Coronary artery (tissue), 2 donors: Measurements from ENCODE around the gene LLGL2.
"Not testable (repeated sequence)": the region's sequence is repeated elsewhere in the genome, so short reads cannot be mapped to it uniquely, and the experiment has no call there.

Source experiments
- DNase-seq: peaks from one replicate; pipeline ENCODE4 v3.0.0-alpha.2; 2017; ENCODE audit warnings: low spot score
- H3K27ac ChIP-seq, 2 donors: fragments of 200-600 bp; sonication (generic); one replicate each; pipeline ENCODE4 v1.5.1; 2016 to 2019
- H3K4me3 ChIP-seq: fragments of 200-600 bp; sonication (generic); 2 replicates; pipeline ENCODE4 v1.5.1; 2016; ENCODE audit warnings: mild to moderate bottlenecking, moderate library complexity
- CTCF ChIP-seq: fragments of 200-600 bp; sonication (generic); IDR thresholded peaks from one replicate; pipeline ENCODE4 v1.5.1; 2019; ENCODE audit warnings: antibody characterized with exemption

LLGL2 gene

GRCh38 chr17:75575197-75575596 lies 49.7 kb downstream of the LLGL2 start:
- Histone ChIP-seq H3K27ac (no peak overlapping the region), H3K4me3 (no peak overlapping the region)
- TF ChIP-seq CTCF: no peak
- no peak for DNase-seq

- no peak overlapping the region for H3K27ac ChIP-seq
- no peak overlapping the region for H3K4me3 ChIP-seq
- DNase-seq: no peak
- no peak for TF ChIP-seq CTCF
Observed at GRCh38 chr17:75575728-75576127, 50.2 kb downstream of the LLGL2 start.

GRCh38 chr17:75576661-75577060 lies 51.2 kb downstream of the LLGL2 start:
- no peak overlapping the region for H3K4me3 ChIP-seq
- no peak overlapping the region for H3K27ac ChIP-seq
- no peak for TF ChIP-seq CTCF
- DNase-seq: no peak

GRCh38 chr17:75581121-75581725 lies 55.7 kb downstream of the LLGL2 start:
- H3K4me3 ChIP-seq, DNase-seq, H3K27ac ChIP-seq: not testable (repeated sequence)

GRCh38 chr17:75583197-75583596 lies 57.7 kb downstream of the LLGL2 start:
- not testable (repeated sequence) for H3K27ac ChIP-seq, H3K4me3 ChIP-seq, DNase-seq

- DNase-seq: no peak
- no peak for TF ChIP-seq CTCF
- H3K27ac ChIP-seq: no peak overlapping the region
- no peak overlapping the region for H3K4me3 ChIP-seq
Observed at GRCh38 chr17:75584849-75585175, 59.3 kb downstream of the LLGL2 start.

- DNase-seq: no peak
- TF ChIP-seq CTCF: no peak
- Histone ChIP-seq H3K27ac (peak within 1 kb of the TSS; percentile 90 to 94), H3K4me3 (peak within 1 kb of the TSS; percentile 74)
Observed at GRCh38 chr17:75587675-75588595, 62.4 kb downstream of the LLGL2 start, which contains the start of gene MYO15B. TSS of gene MYO15B (plus strand) at chr17:75587800. CDS start at chr17:75588058, 258 bp downstream.

- Histone ChIP-seq H3K4me3 (peak overlapping the region; percentile 74), H3K27ac (peak overlapping the region; percentile 90 to 94)
- no peak for TF ChIP-seq CTCF
- no peak for DNase-seq
Observed at GRCh38 chr17:75588596-75589011, 63.1 kb downstream of the LLGL2 start.
